RPMI7951 (cell line): ENCODE measurements around the gene IGFBP2. TPM values are rescaled to one million over a fixed set of nuclear protein-coding genes. Genes with fewer than 3 reads are reported as not detected.
A peak's percentile ranks its signal among the peaks of the same experiment; 100 is the strongest.

Experiments used
- DNase-seq: peaks from one replicate; pipeline ENCODE4 v3.0.0-alpha.2; 2012; ENCODE audit warnings: low read depth
- total RNA-seq: library from RNA; depleted of rRNA; stranded (reverse); fragments of >200 nt; shearing (Covaris generic); gene quantifications from 2 replicates; pipeline ENCODE4 v1.2.3, GENCODE V29; 2014

The IGFBP2 gene
- total RNA-seq, 1 experiment from 2014 or later: 3.5 TPM

DNA sequence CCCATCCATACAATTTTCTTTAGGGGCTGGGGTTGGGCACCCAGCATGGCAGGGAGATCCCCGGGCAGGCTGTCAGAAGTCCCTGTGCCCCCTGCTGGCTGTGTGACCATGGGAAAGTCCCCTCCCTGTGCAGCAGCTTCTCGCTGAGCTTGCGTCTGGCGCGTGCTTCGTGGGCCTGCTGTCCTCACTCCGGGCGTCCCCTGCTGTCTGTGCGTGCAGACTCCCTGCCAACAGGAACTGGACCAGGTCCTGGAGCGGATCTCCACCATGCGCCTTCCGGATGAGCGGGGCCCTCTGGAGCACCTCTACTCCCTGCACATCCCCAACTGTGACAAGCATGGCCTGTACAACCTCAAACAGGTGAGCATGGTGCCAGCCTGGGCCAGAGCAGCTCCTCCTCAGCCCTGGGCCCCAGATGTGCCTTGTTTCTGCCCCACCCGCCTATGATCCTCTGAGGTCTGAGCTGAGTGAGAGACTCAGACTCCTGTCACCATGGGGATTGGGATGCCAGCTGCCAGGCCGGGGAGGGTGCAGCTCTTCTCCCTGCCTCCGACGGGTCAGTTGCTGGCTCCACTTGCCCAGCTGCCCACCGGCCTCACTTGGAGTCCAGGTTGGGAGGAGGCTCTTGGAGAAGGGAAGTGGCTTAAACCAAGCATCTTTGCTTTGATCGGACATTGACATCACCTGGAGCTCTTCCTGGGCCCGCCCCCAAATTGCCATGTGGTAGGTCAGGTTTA is 28.6 kb downstream of the IGFBP2 start:
- no peak for DNase-seq

GRCh38 chr2:216663106-216663505 is 29.9 kb downstream of the IGFBP2 start:
- no peak for DNase-seq

GRCh38 chr2:216663846-216664245 is 30.6 kb downstream of the IGFBP2 start:
- no peak for DNase-seq

GRCh38 chr2:216664593-216665034 is 31.4 kb downstream of the IGFBP2 start:
- peak; percentile 37 for DNase-seq

DNA sequence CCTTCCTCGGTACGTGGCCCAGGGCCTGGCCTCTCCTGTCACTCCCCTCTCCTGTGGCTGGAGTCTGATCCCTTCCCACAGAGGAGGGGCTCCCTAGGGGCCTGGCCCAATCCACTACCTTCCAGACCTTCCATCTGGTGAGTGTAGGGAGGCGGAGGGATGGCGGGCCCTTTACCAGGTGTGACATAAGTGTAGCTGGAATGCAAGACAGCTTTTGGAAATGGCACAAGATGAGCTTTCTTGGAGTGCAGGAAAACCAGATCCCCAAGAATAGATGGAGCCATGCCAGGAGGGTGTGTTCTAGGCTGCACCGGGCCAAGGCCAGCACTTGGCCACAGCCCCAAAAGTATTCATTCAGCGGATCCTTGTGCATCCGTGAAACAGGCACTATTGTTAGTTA is 32.0 kb downstream of the IGFBP2 start:
- no peak for DNase-seq

GRCh38 chr2:216665717-216666116 is 32.5 kb downstream of the IGFBP2 start:
- no peak for DNase-seq

GRCh38 chr2:216666461-216667233 is 33.4 kb downstream of the IGFBP2 start:
- DNase-seq: peak; percentile 61

DNA sequence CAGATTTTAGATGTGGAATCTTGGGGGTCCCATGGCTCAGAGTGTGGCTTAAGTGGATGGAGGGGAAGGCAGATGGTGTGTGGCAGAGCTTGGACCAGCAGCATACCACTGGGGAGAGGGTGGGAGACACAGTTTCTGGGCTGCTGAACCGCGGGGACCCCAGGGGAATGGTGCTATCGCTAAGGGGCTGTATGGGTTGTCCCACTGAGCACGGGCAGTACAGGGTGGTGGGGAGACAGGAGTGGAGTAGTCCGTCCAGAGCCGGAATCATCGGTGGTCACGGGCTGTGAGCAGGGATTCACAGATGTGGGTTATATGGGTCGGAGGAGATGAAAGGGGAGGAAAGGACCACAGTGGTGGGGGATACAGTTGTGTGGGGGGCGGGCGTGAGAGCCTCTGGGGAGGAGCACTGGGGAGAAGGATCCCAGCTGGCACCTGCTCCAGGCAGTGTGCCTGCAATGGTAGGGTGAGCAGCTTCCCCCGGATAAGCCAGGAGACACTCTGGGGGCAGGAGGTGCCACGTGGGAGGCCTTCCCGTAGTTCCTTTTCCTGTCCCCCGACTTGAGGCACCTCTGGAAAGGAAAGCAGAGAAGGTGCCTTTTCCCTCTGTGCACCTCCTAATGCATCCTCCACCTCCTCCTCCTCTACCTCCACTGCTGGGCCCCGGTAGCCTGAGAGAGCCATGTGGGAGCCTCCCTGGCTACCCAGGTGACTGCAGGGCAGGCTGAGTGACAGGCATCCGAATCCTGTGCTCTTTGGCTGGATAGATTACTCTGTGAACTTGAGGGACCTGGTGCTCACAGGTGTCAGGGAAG is 37.3 kb downstream of the IGFBP2 start:
- DNase-seq: no peak

DNA sequence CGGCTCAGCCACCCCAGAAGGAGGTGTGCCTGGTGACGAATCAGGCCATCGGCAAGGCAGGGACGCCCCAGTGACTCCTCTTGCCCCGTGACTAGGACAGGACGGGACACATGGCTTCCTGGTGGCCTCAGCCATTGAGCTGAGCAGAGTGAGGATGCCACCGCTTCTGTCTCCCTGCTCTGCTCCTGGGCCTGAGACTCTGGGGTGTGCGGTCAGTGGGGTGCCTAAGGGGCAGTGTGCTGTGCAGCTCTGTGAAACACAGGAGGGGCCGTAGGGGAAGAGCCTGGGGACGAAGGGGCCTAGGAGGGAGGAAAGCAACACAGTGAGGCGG is 37.8 kb downstream of the IGFBP2 start:
- no peak for DNase-seq

DNA sequence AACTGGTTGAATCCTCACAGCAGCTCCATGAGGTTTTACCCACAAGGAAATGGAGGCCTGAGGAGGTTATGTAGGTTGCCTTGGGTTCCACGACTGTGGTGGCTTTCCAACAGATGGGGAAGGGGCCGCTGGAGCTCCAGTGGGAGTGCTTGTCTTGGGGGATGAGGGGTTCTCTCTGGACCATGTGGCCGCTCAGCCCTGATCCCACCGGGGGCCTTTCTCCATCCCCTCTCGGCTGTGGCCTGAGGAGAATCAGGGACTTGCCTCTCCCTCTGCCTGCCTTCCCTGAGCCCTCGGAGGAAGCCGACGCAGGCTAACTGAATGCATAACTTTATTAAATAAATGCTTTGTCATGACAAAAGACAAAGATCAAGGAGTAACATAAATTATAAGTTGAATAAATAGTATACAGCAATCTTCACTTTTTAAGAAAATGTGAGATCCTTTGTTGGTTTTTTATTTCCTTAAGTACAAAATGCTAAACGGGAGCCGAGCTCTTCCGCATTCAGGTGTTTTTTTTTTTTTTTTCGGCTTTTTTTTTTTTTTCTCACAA is 38.6 kb downstream of the IGFBP2 start:
- DNase-seq: no peak

GRCh38 chr2:216672466-216672865 is 39.2 kb downstream of the IGFBP2 start:
- no peak for DNase-seq

GRCh38 chr2:216673021-216673420 is 39.8 kb downstream of the IGFBP2 start:
- DNase-seq: no peak

GRCh38 chr2:216673609-216674008 is 40.4 kb downstream of the IGFBP2 start:
- DNase-seq: no peak

DNA sequence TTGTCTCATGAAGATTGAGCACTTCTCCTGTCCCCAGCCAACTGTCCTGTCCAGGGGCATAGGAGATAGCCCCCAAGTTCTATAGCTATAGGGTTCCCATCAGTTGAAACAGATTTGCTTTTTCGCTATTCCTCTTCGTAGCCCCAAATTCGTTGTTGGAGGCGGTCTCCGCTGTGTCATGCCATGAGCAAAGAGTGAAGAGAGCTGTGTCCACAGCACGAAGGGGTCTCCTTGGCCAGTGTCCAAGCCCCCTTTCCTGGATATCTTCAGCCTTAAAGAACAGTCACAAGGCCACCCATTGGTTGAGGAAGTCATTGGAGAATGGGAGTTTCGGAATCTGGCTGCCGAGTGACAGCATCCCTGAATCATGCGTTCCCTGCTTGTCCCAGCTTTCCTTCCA is 41.2 kb downstream of the IGFBP2 start:
- no peak for DNase-seq

DNA sequence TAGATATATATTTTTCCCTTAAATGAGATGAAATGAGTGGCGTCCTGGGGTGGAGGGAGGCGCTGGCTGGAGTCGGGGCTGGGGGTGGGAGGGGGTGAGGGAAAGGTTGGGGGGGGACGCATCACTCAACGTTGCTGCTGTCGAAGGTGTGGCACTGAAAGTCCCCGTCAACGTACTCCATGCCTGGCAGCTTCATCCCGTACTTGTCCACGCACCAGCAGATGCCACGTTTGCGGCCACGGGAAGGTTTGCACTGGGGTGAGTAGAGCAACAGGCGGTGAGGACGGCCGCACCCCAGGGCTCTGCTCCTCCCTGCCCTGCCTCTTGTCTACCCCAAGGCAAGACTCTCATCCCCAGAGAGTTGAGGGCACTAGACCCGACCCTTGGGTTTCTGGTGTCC is 43.4 kb downstream of the IGFBP2 start:
- no peak for DNase-seq

DNA sequence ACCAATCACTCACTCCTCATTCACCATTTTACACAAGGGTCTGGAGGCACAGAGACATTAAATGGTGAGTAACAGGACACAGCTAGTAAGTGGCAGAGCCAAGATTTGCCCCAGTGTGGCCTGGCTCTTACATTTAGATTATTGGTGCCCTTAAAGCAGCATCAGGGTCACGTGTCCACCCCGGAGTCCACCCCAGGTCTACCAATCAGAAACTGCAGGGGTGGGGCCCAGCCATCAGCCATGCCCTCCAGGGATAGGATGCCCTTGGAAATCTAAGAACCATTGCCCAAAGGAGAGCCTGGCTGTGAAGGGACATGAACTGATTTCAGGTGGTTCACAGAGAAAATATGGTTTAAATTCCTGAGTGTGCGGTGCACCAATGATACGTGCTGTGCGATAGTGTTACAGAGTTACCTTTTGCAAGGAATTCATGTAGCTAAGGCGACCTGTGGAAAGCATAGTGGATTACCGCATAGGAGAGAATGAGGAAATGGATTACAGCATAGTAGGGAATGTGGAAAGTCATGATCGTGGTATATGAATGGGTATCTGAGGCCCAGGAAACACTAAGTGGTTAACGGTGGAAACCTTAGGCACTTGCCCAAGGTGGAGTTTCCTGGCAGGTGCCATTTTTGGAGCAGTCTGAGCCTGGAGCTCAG is 44.3 kb downstream of the IGFBP2 start:
- no peak for DNase-seq

DNA sequence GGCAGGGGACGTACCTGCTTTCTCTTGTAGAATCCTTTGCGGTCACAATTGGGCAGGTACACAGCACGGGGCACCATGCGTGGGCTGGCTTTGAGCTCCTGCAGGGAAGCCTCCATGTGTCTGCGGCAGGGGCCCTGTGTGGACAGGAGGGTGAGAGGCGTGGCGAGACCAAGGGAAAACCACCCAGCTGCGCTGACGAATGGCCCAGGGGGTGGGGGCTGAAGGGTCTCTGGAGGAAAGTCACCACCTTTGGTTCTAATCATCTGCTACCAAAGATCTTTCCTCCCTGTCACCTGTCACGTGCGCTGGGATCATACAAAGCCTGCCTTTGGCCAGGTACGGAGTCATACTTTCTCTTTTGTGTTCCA is 44.9 kb downstream of the IGFBP2 start:
- DNase-seq: no peak

GRCh38 chr2:216678813-216679657 is 45.8 kb downstream of the IGFBP2 start:
- no peak for DNase-seq

GRCh38 chr2:216679658-216680024 is 46.4 kb downstream of the IGFBP2 start:
- DNase-seq: no peak

GRCh38 chr2:216680951-216681629 is 47.9 kb downstream of the IGFBP2 start:
- no peak for DNase-seq
